ENCODE data around the gene PPM1L.

Gene PPM1L

GRCh38 chr3:161104561-161105551 lies 348.8 kb downstream of the PPM1L start, which contains the start of gene B3GALNT1:
B3GALNT1 (minus strand) TSS chr3:161105349; CDS start chr3:161086754, 18,595 bp downstream.
- peak; percentile 85 for DNase-seq

GRCh38 chr3:161107311-161107710 lies 351.3 kb downstream of the PPM1L start:
- DNase-seq: no peak

GRCh38 chr3:161108840-161109239 lies 352.8 kb downstream of the PPM1L start:
- DNase-seq: no peak

- DNase-seq: no peak
Observed at GRCh38 chr3:161117646-161118045, 361.6 kb downstream of the PPM1L start.

GRCh38 chr3:161126495-161126894 lies 370.5 kb downstream of the PPM1L start:
- no peak for DNase-seq
